DOHH2 (cell line): ENCODE data around the gene TXNL1.

Source experiments
- H3F3A ChIP-seq: fragments of 200-600 bp; sonication (generic), shearing (Covaris generic); 2 replicates; pipeline ENCODE4 v1.6.0; 2016; ENCODE audit warnings: antibody characterized with exemption, mild to moderate bottlenecking; ENCODE audit not compliant: control insufficient read depth, insufficient read depth
- H3K27ac ChIP-seq: fragments of 200-600 bp; sonication (generic); 2 replicates; pipeline ENCODE4 v1.5.1; 2014; ENCODE audit warnings: low read depth, mild to moderate bottlenecking, low read length, moderate library complexity
- H3K27me3 ChIP-seq: fragments of 200-600 bp; sonication (generic); 2 replicates; pipeline ENCODE4 v1.6.1; 2014; ENCODE audit warnings: mild to moderate bottlenecking, low read length, mixed read lengths; ENCODE audit not compliant: control insufficient read depth
- H3K36me3 ChIP-seq: fragments of 200-600 bp; sonication (generic); 2 replicates; pipeline ENCODE4 v1.6.1; 2014; ENCODE audit warnings: mild to moderate bottlenecking, low read length, moderate library complexity, mixed read lengths; ENCODE audit not compliant: control insufficient read depth
- H3K4me1 ChIP-seq: fragments of 200-600 bp; sonication (generic); 2 replicates; pipeline ENCODE4 v1.6.1; 2014; ENCODE audit warnings: mild to moderate bottlenecking, low read length, mixed read lengths; ENCODE audit not compliant: control insufficient read depth
- H3K4me2 ChIP-seq: fragments of 200-600 bp; sonication (generic); 2 replicates; pipeline ENCODE4 v1.6.0; 2014; ENCODE audit warnings: mild to moderate bottlenecking, low read length, moderate library complexity
- H3K4me3 ChIP-seq: fragments of 200-600 bp; sonication (generic); 2 replicates; pipeline ENCODE4 v1.5.1; 2014; ENCODE audit warnings: mild to moderate bottlenecking, low read length, mixed read lengths
- H3K79me2 ChIP-seq: fragments of 200-600 bp; sonication (generic); 2 replicates; pipeline ENCODE4 v1.6.1; 2014; ENCODE audit warnings: mild to moderate bottlenecking, low read length, mixed read lengths; ENCODE audit not compliant: control insufficient read depth
- H3K9me2 ChIP-seq: fragments of 200-600 bp; sonication (generic); replicated peaks from 2 replicates; pipeline ENCODE4 v1.6.1; 2014; ENCODE audit warnings: mild to moderate bottlenecking, low read length, mixed read lengths; ENCODE audit not compliant: control insufficient read depth
- H3K9me3 ChIP-seq: fragments of 200-600 bp; sonication (generic); 2 replicates; pipeline ENCODE4 v1.6.1; 2014; ENCODE audit warnings: antibody characterized with exemption, low read length, mixed read lengths; ENCODE audit not compliant: control insufficient read depth, insufficient read depth
- H4K20me1 ChIP-seq: fragments of 200-600 bp; sonication (generic); 2 replicates; pipeline ENCODE4 v1.6.0; 2014; ENCODE audit warnings: low read depth, mild to moderate bottlenecking, antibody characterized with exemption, low read length, moderate library complexity; ENCODE audit not compliant: control insufficient read depth, insufficient read depth
- CTCF ChIP-seq: fragments of 200-600 bp; sonication (generic); IDR thresholded peaks from one replicate; pipeline ENCODE4 v1.5.1; 2014; ENCODE audit warnings: antibody characterized with exemption, mild to moderate bottlenecking, low read depth, low read length; ENCODE audit not compliant: poor library complexity, severe bottlenecking
- EZH2phosphoT487 ChIP-seq: fragments of 200-600 bp; sonication (generic); IDR thresholded peaks from 2 replicates; pipeline ENCODE4 v1.6.1; 2017; ENCODE audit warnings: borderline replicate concordance, mild to moderate bottlenecking, antibody characterized with exemption, low read length, moderate library complexity, mixed read lengths

Gene TXNL1

GRCh38 chr18:56556907-56557306 is 81.5 kb downstream of the TXNL1 start:
- Histone ChIP-seq H3K4me3 (no peak overlapping the region), H3K9me2 (no peaks in the 10 kb centered on the region), H3K79me2 (no peaks in the 10 kb centered on the region), H4K20me1 (no peaks in the 10 kb centered on the region), H3K27ac (no peak overlapping the region), H3K9me3 (no peaks in the 10 kb centered on the region), H3K27me3 (no peaks in the 10 kb centered on the region), H3F3A (no peaks in the 10 kb centered on the region), H3K4me2 (no peak overlapping the region), H3K36me3 (no peaks in the 10 kb centered on the region), H3K4me1 (no peaks in the 10 kb centered on the region)
- TF ChIP-seq EZH2phosphoT487 = no peak
- TF ChIP-seq CTCF = no peak

- no peaks in the 10 kb centered on the region for H3F3A ChIP-seq
- H4K20me1 ChIP-seq = no peaks in the 10 kb centered on the region
- no peak overlapping the region for H3K27ac ChIP-seq
- H3K9me2 ChIP-seq = no peaks in the 10 kb centered on the region; the same call in 1 of the 2 replicates
- no peaks in the 10 kb centered on the region for H3K4me1 ChIP-seq
- TF ChIP-seq CTCF (no peak), EZH2phosphoT487 (no peak)
- no peak overlapping the region for H3K4me2 ChIP-seq
- no peaks in the 10 kb centered on the region for H3K36me3 ChIP-seq
- no peaks in the 10 kb centered on the region for H3K27me3 ChIP-seq
- H3K4me3 ChIP-seq = no peak overlapping the region
- no peaks in the 10 kb centered on the region for H3K9me3 ChIP-seq
- H3K79me2 ChIP-seq = no peaks in the 10 kb centered on the region
These were observed 88.3 kb downstream of the TXNL1 start for GRCh38 chr18:56550121-56550520.
